Trophoblast cell (in vitro differentiated cells and primary cell): ENCODE results near the gene AGBL5.
"Not testable (repeated sequence)": the region's sequence is repeated elsewhere in the genome, so short reads cannot be mapped to it uniquely, and the experiment has no call there.

Experiments
- DNase-seq, 2 donors: peaks; one replicate each; pipeline ENCODE4 v3.0.0-alpha.2; 2016
- H2AFZ ChIP-seq: 2 replicates; pipeline ENCODE4 v1.6.1; 2013; ENCODE audit warnings: low read length, moderate library complexity, mild to moderate bottlenecking; ENCODE audit not compliant: insufficient read depth, poor library complexity
- H2AK5ac ChIP-seq: 2 replicates; pipeline ENCODE4 v1.6.1; 2013; ENCODE audit warnings: mild to moderate bottlenecking, low read length
- H2BK120ac ChIP-seq: 2 replicates; pipeline ENCODE4 v1.6.1; 2013; ENCODE audit warnings: low read length, mild to moderate bottlenecking, moderate library complexity; ENCODE audit not compliant: insufficient read depth, poor library complexity
- H2BK12ac ChIP-seq: 2 replicates; pipeline ENCODE4 v1.6.1; 2013; ENCODE audit warnings: mild to moderate bottlenecking, low read length, moderate library complexity
- H2BK5ac ChIP-seq: 2 replicates; pipeline ENCODE4 v1.6.1; 2013; ENCODE audit warnings: low read length, low read depth, moderate library complexity, mild to moderate bottlenecking; ENCODE audit not compliant: poor library complexity
- H3K14ac ChIP-seq: 2 replicates; pipeline ENCODE4 v1.6.1; 2013; ENCODE audit warnings: mild to moderate bottlenecking, low read length
- H3K18ac ChIP-seq: 2 replicates; pipeline ENCODE4 v1.6.1; 2013; ENCODE audit warnings: mild to moderate bottlenecking, low read length
- H3K23ac ChIP-seq: 2 replicates; pipeline ENCODE4 v1.6.1; 2013; ENCODE audit warnings: low read length
- H3K27ac ChIP-seq: 2 replicates; pipeline ENCODE4 v1.5.1; 2013; ENCODE audit warnings: low read depth, mild to moderate bottlenecking, inconsistent platforms, low read length, moderate library complexity
- H3K27me3 ChIP-seq: 2 replicates; pipeline ENCODE4 v1.6.1; 2013; ENCODE audit warnings: inconsistent platforms, mild to moderate bottlenecking, low read length, moderate library complexity; ENCODE audit not compliant: insufficient read depth
- H3K36me3 ChIP-seq, 2 experiments: 1 replicate in 1 of 2; 2 replicates in 1 of 2; pipeline ENCODE4 v1.6.1; 2013; ENCODE audit warnings: low read length in 2 of 2, mild to moderate bottlenecking in 2 of 2, moderate library complexity in 1 of 2; ENCODE audit not compliant: insufficient read depth in 2 of 2, control insufficient read depth in 1 of 2
- H3K4ac ChIP-seq: 2 replicates; pipeline ENCODE4 v1.6.1; 2013; ENCODE audit warnings: low read depth, mild to moderate bottlenecking, low read length, moderate library complexity
- H3K4me1 ChIP-seq, 2 experiments: 1 replicate in 1 of 2; 2 replicates in 1 of 2; pipeline ENCODE4 v1.6.1; 2013; ENCODE audit warnings: low read length in 2 of 2, mild to moderate bottlenecking in 2 of 2, moderate library complexity in 1 of 2; ENCODE audit not compliant: insufficient read depth in 2 of 2, control insufficient read depth in 1 of 2
- H3K4me2 ChIP-seq: 2 replicates; pipeline ENCODE4 v1.6.1; 2013; ENCODE audit warnings: inconsistent platforms, mild to moderate bottlenecking, low read length, moderate library complexity
- H3K4me3 ChIP-seq: 2 replicates; pipeline ENCODE4 v1.5.1; 2013; ENCODE audit warnings: mild to moderate bottlenecking, low read depth, low read length, inconsistent platforms
- H3K79me1 ChIP-seq: one replicate; pipeline ENCODE4 v1.6.1; 2013; ENCODE audit warnings: low read length
- H3K79me2 ChIP-seq: 2 replicates; pipeline ENCODE4 v1.6.1; 2013; ENCODE audit warnings: low read length, mild to moderate bottlenecking; ENCODE audit not compliant: control insufficient read depth, insufficient read depth, poor library complexity
- H3K9ac ChIP-seq: 2 replicates; pipeline ENCODE4 v1.6.1; 2013; ENCODE audit warnings: mild to moderate bottlenecking, low read length
- H3K9me3 ChIP-seq: 2 replicates; pipeline ENCODE4 v1.6.1; 2013; ENCODE audit warnings: low read depth, mild to moderate bottlenecking, control low read depth, inconsistent platforms, low read length; ENCODE audit not compliant: insufficient read depth
- H4K12ac ChIP-seq: 2 replicates; pipeline ENCODE4 v1.6.1; 2013; ENCODE audit warnings: low read depth, mild to moderate bottlenecking, low read length, moderate library complexity
- H4K8ac ChIP-seq: 2 replicates; pipeline ENCODE4 v1.6.1; 2013; ENCODE audit warnings: low read depth, mild to moderate bottlenecking, low read length, moderate library complexity
- H4K91ac ChIP-seq: one replicate; pipeline ENCODE4 v1.6.1; 2013; ENCODE audit warnings: low read depth, mild to moderate bottlenecking, low read length, moderate library complexity
- WGBS: extraction: QIAGEN DNeasy Blood & Tissue Kit; methylation state at CpG from one replicate; pipeline ENCODE4 v1.1.7; 2013; ENCODE audit warnings: missing lambda C conversion rate; ENCODE audit not compliant: insufficient read length, insufficient coverage; ENCODE audit errors: extremely low coverage; 5-methylcytosine and 5-hydroxymethylcytosine counted together

Gene AGBL5

DNA sequence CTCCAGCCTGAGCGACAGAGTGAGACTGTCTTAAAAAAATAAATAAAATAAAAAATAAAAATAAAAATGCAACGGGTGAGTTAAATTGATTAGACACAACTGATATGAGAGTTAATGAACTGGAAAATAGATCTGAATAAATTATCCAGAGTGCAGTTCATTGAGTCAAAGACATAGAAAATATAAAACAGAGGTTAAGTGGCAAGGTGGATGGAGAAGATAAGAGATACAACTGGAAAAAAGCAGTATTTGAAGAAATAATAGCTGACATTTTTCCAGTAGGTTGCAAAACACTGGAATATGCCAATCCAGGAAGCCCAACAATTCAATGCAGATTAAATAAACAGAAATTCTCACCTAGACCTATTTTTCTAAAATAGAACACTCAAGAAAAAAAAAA, 56.8 kb downstream of the AGBL5 start:
- H3K9ac ChIP-seq, result no peak overlapping the region
- no peaks in the 10 kb centered on the region for H3K79me1 ChIP-seq
- H2AK5ac ChIP-seq, result no peak overlapping the region
- H3K79me2 ChIP-seq, result no peaks in the 10 kb centered on the region
- H3K23ac ChIP-seq, result no peak overlapping the region
- no peak for DNase-seq
- no peak overlapping the region for H3K18ac ChIP-seq
- no peaks in the 10 kb centered on the region for H3K4me1 ChIP-seq
- H3K14ac ChIP-seq, result no peak overlapping the region
- no peak overlapping the region for H2BK120ac ChIP-seq
- H2BK5ac ChIP-seq, result no peak overlapping the region
- no peak overlapping the region for H3K27ac ChIP-seq
- no peak overlapping the region for H2BK12ac ChIP-seq
- no peaks in the 10 kb centered on the region for H3K36me3 ChIP-seq
- WGBS, result no CpG with 5 or more reads among the region's 2 CpGs
- H4K8ac ChIP-seq, result no peak overlapping the region
- H3K9me3 ChIP-seq, result no peaks in the 10 kb centered on the region
- no peak overlapping the region for H4K12ac ChIP-seq
- H3K4me2 ChIP-seq, result no peak overlapping the region
- H3K4me3 ChIP-seq, result no peak overlapping the region
- no peak overlapping the region for H3K4ac ChIP-seq
- H2AFZ ChIP-seq, result no peak overlapping the region
- H4K91ac ChIP-seq, result no peak overlapping the region
- no peaks in the 10 kb centered on the region for H3K27me3 ChIP-seq

DNA sequence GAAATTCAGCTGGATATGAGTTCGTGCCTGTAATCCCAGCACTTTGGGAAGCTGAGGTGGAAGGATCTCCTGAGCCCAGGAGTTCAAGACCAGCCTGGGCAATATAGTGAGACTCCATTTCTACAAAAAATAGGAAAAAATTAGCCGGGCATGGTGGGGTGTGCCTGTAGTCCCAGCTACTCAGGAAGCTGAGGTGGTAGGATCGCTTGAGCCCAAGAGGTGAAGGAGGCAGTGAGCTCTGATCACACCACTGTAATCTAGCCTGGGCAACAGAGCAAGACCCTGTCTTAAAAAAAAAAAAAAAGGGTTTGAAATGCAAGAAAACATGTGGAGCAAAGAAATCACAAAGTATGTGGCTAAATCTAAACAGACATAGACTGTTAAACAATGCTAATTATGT, 57.6 kb downstream of the AGBL5 start:
- Histone ChIP-seq H3K27ac (no peak overlapping the region), H2BK120ac (no peak overlapping the region), H3K4me3 (no peak overlapping the region), H3K9ac (no peak overlapping the region), H4K12ac (no peak overlapping the region), H3K14ac (no peak overlapping the region), H3K23ac (no peak overlapping the region), H2AFZ (no peak overlapping the region), H2BK5ac (no peak overlapping the region), H4K8ac (no peak overlapping the region), H4K91ac (no peak overlapping the region), H3K4me2 (no peak overlapping the region), H3K27me3 (no peaks in the 10 kb centered on the region), H3K79me2 (no peaks in the 10 kb centered on the region), H3K9me3 (no peaks in the 10 kb centered on the region), H2AK5ac (no peak overlapping the region), H3K18ac (no peak overlapping the region), H3K4ac (no peak overlapping the region), H2BK12ac (no peak overlapping the region), H3K4me1 (no peaks in the 10 kb centered on the region), H3K79me1 (no peaks in the 10 kb centered on the region), H3K36me3 (no peaks in the 10 kb centered on the region)
- DNase-seq, result no peak
- no CpG with 5 or more reads among the region's 3 CpGs for WGBS

DNA sequence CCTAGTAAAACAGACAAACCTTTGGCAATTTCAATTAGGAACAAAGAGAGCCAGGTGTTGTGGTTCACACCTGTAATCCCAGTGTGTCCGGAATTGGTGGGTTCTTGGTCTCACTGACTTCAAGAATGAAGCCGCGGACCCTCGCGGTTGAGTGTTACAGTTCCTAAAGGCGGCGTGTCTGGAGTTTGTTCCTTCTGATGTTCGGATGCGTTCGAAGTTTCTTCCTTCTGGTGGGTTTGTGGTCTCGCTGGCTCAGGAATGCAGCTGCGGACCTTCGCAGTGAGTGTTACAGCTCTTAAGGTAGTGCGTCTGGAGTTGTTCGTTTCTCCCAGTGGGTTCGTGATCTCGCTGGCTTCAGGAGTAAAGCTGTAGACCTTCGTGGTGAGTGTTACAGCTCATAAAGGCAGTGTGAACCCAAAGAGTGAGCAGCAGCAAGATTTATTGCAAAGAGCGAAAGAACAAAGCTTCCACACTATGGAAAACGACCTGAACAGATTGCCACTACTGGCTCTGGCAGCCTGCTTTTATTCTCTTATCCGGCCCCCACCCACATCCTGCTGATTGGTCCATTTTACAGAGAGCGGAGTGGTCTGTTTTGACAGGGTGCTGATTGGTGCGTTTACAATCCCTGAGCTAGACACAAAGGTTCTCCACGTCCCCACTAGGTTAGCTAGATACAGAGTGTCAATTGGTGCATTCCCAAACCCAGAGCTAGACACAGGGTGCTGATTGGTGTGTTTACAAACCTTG, 59.3 kb downstream of the AGBL5 start:
- H3K4me2 ChIP-seq, H2AFZ ChIP-seq, H4K91ac ChIP-seq, H3K79me2 ChIP-seq, H2AK5ac ChIP-seq, H3K79me1 ChIP-seq, H3K4me3 ChIP-seq, H2BK12ac ChIP-seq, DNase-seq, H2BK5ac ChIP-seq, H3K36me3 ChIP-seq, H3K9ac ChIP-seq, H3K14ac ChIP-seq, H3K4me1 ChIP-seq, H3K27me3 ChIP-seq, H3K23ac ChIP-seq, H4K12ac ChIP-seq, H3K9me3 ChIP-seq, H3K27ac ChIP-seq, H2BK120ac ChIP-seq, H4K8ac ChIP-seq, H3K4ac ChIP-seq, H3K18ac ChIP-seq: not testable (repeated sequence)
- no CpG with 5 or more reads among the region's 24 CpGs for WGBS

GRCh38 chr2:27111392-27112078, 60.1 kb downstream of the AGBL5 start:
- H3K27ac ChIP-seq, H3K9ac ChIP-seq, H3K4me2 ChIP-seq, H3K14ac ChIP-seq, H2BK12ac ChIP-seq, H3K18ac ChIP-seq, H4K12ac ChIP-seq, H3K23ac ChIP-seq, H3K27me3 ChIP-seq, H2AFZ ChIP-seq, H3K79me1 ChIP-seq, H4K8ac ChIP-seq, H3K9me3 ChIP-seq, H2BK120ac ChIP-seq, H2BK5ac ChIP-seq, DNase-seq, H2AK5ac ChIP-seq, H4K91ac ChIP-seq, H3K36me3 ChIP-seq, H3K4ac ChIP-seq, H3K79me2 ChIP-seq, H3K4me3 ChIP-seq, H3K4me1 ChIP-seq: not testable (repeated sequence)
- no CpG with 5 or more reads among the region's 49 CpGs for WGBS
